K562 (cell line): ENCODE measurements around the gene PLEKHG3. TPM values are rescaled to one million over a fixed set of nuclear protein-coding genes. Genes with fewer than 3 reads are reported as not detected.

Experiments used
- ATF3 ChIP-seq, 2 experiments: fragments of 450-650 bp in 1 of 2; sonication (generic) in 1 of 2; formaldehyde crosslinking in 1 of 2; IDR thresholded peaks in 1 of 2; conservative IDR thresholded peaks in 1 of 2; 2 replicates each; pipeline versions ENCODE4 v1.6.1 to v1.8.1; 2016 to 2023; ENCODE audit warnings: mild to moderate bottlenecking in 2 of 2, moderate library complexity in 2 of 2, inconsistent platforms in 1 of 2, missing genetic modification reagents in 1 of 2
- USF1 ChIP-seq: sonication (generic); formaldehyde crosslinking; IDR thresholded peaks from 2 replicates; pipeline ENCODE4 v1.9.0; 2022; ENCODE audit warnings: mild to moderate bottlenecking, missing genetic modification reagents
- ZBED1 ChIP-seq: IDR thresholded peaks from 2 replicates; pipeline ENCODE4 v1.6.1; 2014
- ZNF395 ChIP-seq: fragments of 200-800 bp; sonication (Bioruptor generic); IDR thresholded peaks from 2 replicates; pipeline ENCODE4 v1.6.1; 2017; ENCODE audit warnings: missing genetic modification characterization, missing compliant biosample characterization
- polyA plus RNA-seq, 8 experiments: library from polyadenylated mRNA; depleted of rRNA in 4 of 8; stranded (reverse) in 5 of 8; unstranded in 3 of 8; fragments of >200 nt; fragmentation: Nextera tagmentation in 2 of 8; fragmentation: Illumina TruSeq in 1 of 8; extraction: Ambion mirVana in 2 of 8; extraction: Trizol in 1 of 8; gene quantifications; 2 replicates each; pipeline versions ENCODE4 v1.2.1 to v1.2.3, GENCODE V29; 2011 to 2014; ENCODE audit warnings: inconsistent platforms in 1 of 8, missing spikeins in 1 of 8
- total RNA-seq, 7 experiments: library from RNA; depleted of rRNA in 6 of 7; stranded (reverse); fragments of >200 nt in 6 of 7; fragmentation: Illumina TruSeq in 2 of 7; extraction: Trizol in 2 of 7; gene quantifications; 2 replicates each; pipeline versions ENCODE4 v1.2.1 to v1.2.3, GENCODE V29; 2011 to 2021; ENCODE audit warnings: low replicate concordance in 1 of 7
- TF ChIP-seq, protein P1 (sequence below): fragments of 250-450 bp; sonication (Bioruptor Pico); IDR thresholded peaks from 2 replicates; pipeline ENCODE4 v1.4.0; 2020; ENCODE audit warnings: mild to moderate bottlenecking

Gene PLEKHG3
- total and polyA plus RNA-seq, 9 of the 15 experiments (the other 6 are each of a cell fraction or from before 2014, with no cell fraction given): 0.04 to 0.16 TPM; not detected in 7

GRCh38 chr14:64688031-64688430 lies 16.2 kb upstream of the PLEKHG3 start (continued):
- no peak for TF ChIP-seq ATF3 (IDR thresholded peaks at IDR 0.05)
- no peak for TF ChIP-seq ATF3 (CRISPR knock-in tag; conservative IDR thresholded peaks at IDR 0.05)
- TF ChIP-seq USF1 (CRISPR knock-in tag): no peak
- TF ChIP-seq ZNF395 (CRISPR knock-in tag): no peak
- no peak for TF ChIP-seq ZBED1
- TF ChIP-seq, protein P1, sequence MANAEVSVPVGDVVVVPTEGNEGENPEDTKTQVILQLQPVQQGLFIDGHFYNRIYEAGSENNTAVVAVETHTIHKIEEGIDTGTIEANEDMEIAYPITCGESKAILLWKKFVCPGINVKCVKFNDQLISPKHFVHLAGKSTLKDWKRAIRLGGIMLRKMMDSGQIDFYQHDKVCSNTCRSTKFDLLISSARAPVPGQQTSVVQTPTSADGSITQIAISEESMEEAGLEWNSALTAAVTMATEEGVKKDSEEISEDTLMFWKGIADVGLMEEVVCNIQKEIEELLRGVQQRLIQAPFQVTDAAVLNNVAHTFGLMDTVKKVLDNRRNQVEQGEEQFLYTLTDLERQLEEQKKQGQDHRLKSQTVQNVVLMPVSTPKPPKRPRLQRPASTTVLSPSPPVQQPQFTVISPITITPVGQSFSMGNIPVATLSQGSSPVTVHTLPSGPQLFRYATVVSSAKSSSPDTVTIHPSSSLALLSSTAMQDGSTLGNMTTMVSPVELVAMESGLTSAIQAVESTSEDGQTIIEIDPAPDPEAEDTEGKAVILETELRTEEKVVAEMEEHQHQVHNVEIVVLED (CRISPR knock-in tag): no peak
- TF ChIP-seq, all 486 proteins: peak for 0
